Measurements from ENCODE around the gene IGFBPL1. TPM values are rescaled to one million over a fixed set of nuclear protein-coding genes. Genes with fewer than 3 reads are reported as not detected.

IGFBPL1 gene
- total RNA-seq, 1 donor = not detected

- no peak overlapping the region for H3K4me3 ChIP-seq (ENCODE audit: low read depth, low read length)
- peak; percentile 67 for DNase-seq (ENCODE audit: low read depth)
- TF ChIP-seq, protein P1, sequence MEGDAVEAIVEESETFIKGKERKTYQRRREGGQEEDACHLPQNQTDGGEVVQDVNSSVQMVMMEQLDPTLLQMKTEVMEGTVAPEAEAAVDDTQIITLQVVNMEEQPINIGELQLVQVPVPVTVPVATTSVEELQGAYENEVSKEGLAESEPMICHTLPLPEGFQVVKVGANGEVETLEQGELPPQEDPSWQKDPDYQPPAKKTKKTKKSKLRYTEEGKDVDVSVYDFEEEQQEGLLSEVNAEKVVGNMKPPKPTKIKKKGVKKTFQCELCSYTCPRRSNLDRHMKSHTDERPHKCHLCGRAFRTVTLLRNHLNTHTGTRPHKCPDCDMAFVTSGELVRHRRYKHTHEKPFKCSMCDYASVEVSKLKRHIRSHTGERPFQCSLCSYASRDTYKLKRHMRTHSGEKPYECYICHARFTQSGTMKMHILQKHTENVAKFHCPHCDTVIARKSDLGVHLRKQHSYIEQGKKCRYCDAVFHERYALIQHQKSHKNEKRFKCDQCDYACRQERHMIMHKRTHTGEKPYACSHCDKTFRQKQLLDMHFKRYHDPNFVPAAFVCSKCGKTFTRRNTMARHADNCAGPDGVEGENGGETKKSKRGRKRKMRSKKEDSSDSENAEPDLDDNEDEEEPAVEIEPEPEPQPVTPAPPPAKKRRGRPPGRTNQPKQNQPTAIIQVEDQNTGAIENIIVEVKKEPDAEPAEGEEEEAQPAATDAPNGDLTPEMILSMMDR (IDR thresholded peaks at IDR 0.05; ENCODE audit: insufficient read depth, low read depth, low read length) = no peak
Observed at GRCh38 chr9:38388283-38389223, 35.7 kb downstream of the IGFBPL1 start.

- no peak overlapping the region for H3K4me3 ChIP-seq (ENCODE audit: low read depth, low read length)
- TF ChIP-seq, protein P1 (IDR thresholded peaks at IDR 0.05; ENCODE audit: insufficient read depth, low read depth, low read length) = no peak
- no peak for DNase-seq (ENCODE audit: low read depth)
Observed at GRCh38 chr9:38387751-38388150, 36.5 kb downstream of the IGFBPL1 start.

DNA sequence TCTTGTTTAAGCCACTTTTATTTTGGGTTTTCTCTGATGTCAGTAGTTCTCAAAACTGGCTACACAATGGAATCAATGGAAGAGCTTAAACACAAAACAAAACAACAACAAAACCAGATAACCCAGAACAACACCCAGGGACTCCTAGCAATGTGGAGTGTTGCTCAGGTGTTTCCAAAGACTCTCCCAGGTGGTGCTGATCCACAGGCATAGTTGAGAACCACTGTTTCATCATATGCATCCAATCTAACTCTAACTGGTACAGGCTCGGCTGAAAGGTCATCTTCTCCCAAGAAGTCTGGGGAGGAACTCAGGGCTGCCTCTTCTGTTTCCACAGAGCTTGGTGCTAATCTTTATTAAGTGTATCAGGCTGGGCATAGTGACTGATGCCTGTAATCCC, 37.2 kb downstream of the IGFBPL1 start:
- no peak overlapping the region for H3K4me3 ChIP-seq (ENCODE audit: low read depth, low read length)
- TF ChIP-seq, protein P1 (IDR thresholded peaks at IDR 0.05; ENCODE audit: insufficient read depth, low read depth, low read length) = no peak
- DNase-seq (ENCODE audit: low read depth) = no peak

DNA sequence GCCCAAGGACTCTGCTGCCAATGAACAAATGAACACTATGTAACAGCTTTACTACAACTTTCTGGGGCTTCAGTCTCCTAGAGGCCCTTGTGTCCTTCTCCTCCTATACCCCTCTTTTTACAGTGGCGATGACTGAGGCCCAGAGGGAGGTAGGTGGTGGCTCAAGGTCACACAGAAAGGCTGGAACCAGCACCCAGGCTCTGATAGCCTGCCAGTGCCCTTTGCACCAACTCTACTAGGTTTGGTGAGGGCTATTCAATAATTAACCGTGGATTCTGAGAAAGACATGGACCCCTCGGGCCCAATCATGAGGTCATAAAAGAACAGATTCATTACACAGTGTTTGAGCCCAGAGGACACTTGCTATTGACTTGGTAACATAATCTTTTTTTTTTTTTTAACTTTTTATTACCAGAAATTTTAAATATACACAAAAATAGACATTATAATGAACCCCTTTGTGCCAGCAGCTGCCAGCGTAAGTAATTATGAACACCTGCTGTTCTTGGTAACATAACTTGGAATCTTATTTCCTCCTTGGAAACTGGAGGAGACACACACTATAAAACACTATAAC, 37.8 kb downstream of the IGFBPL1 start:
- TF ChIP-seq, protein P1 (IDR thresholded peaks at IDR 0.05; ENCODE audit: insufficient read depth, low read depth, low read length) = no peak
- DNase-seq (ENCODE audit: low read depth) = no peak
- no peak overlapping the region for H3K4me3 ChIP-seq (ENCODE audit: low read depth, low read length)

DNA sequence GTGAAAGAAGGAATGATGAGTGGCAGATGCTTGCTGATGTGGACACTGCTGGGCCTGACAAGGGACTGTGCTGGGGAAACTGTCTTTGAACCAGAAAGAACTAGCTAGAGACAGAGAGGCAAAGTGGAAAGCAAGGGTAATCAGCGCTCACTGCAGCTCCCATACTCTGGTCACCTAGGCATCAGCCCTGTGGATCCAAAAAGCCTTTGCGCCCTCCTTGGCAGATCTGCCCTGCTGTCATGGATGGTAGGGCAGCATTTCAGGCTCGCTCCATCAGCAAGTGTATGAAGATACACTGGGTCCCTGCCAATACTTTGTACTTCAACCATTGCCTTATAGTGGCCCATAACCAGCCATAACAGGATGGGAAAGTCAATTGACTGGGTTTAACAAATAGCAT, 38.4 kb downstream of the IGFBPL1 start:
- no peak overlapping the region for H3K4me3 ChIP-seq (ENCODE audit: low read depth, low read length)
- TF ChIP-seq, protein P1 (IDR thresholded peaks at IDR 0.05; ENCODE audit: insufficient read depth, low read depth, low read length) = no peak
- no peak for DNase-seq (ENCODE audit: low read depth)

DNA sequence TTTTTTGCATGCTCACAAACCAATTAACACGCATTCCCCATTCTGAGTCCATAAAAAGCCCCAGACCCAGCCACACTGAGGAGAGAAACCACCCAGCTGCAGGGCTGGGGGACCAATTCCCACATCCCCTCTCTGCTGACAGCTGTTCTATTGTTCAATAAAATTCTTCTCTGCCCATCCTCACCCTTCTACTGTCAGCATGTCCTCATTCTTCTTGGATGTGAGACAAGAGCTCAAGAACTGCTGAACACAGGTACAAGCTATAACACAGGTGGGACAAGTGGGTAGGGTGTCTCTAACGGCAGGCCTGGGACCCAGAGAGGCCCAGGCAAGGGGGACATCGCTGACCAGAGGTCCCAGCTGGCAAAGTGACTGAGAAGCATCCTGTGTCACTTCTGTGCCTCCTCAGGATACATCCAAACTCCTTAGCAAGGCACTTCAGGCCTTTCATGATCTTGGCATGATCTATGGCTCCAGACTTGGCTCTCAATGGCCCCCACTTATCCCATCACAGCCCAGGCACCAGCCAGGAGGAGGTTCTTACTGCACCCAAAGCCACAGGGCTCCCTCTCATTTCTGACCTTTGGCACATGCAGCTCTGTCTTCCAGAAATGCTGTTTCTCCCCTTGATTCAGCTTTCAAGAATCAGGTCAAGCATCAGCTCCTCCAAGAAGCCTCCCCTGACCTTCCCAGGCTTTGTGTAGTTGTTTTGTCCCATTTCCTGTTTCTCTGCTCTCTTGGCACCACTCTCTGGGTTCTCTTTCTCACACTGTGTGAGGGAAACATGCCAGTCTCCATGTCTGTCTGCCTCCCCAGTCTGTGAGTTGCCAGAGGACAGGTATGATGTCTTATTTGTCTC, 39.0 kb downstream of the IGFBPL1 start:
- H3K4me3 ChIP-seq (ENCODE audit: low read depth, low read length) = no peak overlapping the region
- TF ChIP-seq, protein P1 (IDR thresholded peaks at IDR 0.05; ENCODE audit: insufficient read depth, low read depth, low read length) = no peak
- DNase-seq (ENCODE audit: low read depth) = no peak

Data from fibroblast of villous mesenchyme (primary cell).